Effector CD8-positive, alpha-beta T cell (primary cell): ENCODE data around the gene ARID1B.

Experiments
- DNase-seq: peaks from one replicate; lab custom pipeline; 2025; lab: John Stamatoyannopoulos, UW

Gene ARID1B

GRCh38 chr6:157213426-157213825, 436.2 kb downstream of the ARID1B start:
- no peak for DNase-seq

DNA sequence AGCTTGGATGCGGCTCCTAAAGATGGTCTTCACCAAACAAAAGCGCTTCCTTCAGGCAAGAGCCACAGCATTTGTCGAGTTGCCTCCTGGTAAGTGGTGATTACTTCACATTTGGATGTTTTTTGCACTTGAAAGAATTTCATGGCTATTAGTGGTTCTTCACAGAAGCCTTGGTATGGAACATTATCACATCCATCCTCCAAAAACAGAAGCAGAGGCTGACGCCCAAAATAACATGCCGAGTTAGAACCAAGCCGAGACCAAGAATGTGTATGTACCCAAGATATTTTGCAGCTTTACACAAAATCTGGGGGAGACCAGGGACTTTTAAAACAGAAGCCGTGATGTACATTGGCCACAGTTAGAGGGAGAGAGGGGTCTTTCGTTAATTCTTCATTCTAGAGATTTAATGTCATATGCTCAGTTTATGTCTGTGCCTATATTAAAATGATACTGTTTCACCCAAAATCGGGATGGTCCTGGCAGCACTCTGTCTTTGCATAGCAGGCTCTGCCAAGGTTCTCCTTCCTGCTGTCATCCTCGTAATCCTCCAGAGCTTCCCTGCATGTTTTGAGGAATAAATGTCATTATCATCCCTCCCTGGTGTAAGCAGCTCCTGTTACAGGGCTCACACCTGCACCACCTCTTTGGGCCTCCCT, 436.9 kb downstream of the ARID1B start:
- DNase-seq: no peak

- no peak for DNase-seq
Observed at GRCh38 chr6:157215717-157216116, 438.5 kb downstream of the ARID1B start.

DNA sequence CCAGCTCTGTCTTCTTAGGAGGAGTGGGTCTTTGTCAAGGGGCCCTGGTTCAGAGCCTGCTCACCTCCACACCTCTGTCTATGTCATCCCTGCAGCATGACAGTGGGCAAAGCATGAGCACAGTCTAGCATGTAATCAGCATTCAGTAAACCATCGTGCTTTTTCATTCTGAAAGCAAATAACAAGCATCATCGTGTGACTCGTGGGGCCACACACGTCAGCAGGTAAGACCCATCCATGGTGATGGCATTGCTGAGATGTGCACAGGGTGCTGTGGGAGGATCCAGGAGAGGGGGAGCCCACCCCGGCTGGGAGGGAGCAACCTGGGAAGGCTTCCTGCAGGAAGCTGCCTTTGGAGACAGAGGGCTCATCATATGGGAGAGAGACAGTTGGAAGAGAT, 439.4 kb downstream of the ARID1B start:
- no peak for DNase-seq

GRCh38 chr6:157217198-157217893, 440.2 kb downstream of the ARID1B start:
- no peak for DNase-seq

- DNase-seq: no peak
Observed at GRCh38 chr6:157217894-157218370, 440.8 kb downstream of the ARID1B start.

DNA sequence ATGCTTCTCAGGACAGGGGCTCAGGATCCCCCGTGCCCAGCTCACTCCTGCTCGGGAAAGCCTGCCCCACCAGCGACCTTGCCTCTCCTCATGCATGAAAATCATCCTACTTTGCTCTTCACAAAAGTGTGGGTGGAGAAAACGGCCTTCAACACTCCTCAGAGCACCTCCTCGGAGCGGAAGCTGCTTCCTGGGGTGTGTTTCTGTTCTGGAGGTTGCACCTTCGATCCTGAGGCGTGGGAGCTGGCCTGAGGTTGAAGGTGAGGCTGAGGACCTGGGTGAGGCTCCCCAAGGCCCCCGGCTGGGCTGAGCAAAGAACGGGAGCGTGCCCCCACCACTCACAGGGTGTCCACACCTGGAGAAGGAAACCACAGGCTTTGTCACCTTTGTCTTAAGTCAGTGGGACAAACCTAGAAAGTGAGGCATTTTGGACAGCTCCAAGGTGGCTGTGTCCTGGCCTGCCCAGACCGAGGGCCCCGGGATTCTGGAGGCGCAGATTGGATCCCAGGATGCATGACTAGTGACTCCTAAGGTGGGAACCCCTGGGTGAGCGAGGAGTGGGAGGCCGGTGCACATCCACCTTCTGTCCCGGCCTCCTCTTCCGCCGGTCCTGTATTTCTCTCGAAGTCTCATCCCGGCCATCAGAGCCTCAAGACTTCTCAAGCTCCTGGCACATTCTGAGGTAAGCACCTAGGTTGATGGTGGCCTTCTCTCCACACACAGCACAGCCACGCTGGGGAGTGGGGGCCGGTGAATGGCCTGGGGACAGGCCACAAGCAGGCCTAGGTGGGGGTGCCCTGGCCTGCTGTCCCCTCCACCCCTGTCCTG, 441.4 kb downstream of the ARID1B start:
- DNase-seq: no peak

- DNase-seq: no peak
Observed at GRCh38 chr6:157219201-157220200, 442.3 kb downstream of the ARID1B start.

DNA sequence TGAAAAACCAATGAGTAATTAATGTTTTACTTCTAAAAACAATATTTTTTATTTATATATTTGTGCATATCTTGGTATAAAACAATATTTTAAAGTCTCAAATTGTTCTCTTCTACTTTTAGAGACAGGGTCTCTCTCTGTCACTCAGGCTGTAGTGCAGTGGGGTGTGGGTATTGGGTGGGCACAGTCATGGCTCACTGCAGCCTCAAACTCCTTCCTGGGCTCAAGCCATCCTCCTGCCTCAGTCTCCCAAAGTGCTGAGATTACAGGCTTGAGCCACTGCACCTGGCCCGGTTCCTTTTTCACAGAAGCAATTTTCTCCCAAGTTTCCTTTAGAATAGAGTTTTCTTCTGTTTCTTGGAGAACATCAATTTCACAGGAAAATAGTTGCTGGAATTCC, 443.3 kb downstream of the ARID1B start:
- no peak for DNase-seq

DNA sequence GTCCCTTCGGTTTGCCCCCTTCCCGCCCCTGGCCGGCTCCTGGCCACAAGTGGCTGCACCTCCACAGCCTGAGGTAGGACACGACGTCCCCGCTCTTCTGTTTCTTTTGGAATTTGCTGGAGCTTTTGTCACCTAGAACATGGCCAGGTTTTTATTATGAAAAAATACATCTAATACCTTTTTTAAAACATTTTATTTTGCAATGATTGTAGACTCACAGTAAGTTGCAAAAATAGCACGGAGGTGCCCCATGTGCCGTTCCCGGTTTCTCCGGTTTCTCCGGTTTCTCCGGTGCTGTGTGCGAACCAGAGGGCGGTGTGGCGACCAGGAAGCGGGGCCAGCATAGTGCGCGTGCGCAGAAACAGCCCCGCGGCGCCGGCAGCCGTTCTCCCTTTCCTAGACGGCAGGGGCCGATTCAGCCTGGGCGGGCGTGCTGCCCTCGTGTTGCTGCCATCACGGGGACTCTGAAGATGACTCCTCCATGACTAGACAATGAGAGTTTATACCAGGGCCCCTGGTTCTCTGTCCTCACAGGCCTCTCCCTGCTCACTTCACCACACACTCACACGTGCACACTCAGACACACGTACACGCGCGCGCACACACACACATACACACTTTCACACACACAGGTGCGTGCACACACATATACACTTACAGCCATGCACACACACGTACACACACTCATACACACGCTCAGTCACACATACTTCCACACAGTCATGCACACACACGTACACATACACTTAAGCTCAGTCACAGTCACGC, 444.1 kb downstream of the ARID1B start:
- DNase-seq: peak; percentile 76

DNA sequence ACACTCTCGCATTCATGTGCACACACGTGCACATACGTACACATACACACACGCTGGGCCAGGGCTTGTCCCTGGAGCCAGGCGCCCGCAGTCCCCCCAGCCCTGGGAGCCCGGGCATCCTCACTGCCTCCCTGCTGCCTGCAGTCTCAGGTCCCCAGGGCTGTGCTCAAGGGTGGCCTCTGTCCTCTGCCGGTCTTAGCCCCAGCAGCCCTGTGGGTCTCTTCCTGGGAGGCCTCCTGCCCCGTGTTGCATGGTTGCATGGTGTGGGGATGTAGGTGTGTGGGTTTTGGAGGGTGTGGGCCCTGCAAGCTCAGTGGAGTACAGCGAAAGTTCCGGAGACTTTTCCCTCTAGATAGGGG, 444.6 kb downstream of the ARID1B start:
- no peak for DNase-seq

DNA sequence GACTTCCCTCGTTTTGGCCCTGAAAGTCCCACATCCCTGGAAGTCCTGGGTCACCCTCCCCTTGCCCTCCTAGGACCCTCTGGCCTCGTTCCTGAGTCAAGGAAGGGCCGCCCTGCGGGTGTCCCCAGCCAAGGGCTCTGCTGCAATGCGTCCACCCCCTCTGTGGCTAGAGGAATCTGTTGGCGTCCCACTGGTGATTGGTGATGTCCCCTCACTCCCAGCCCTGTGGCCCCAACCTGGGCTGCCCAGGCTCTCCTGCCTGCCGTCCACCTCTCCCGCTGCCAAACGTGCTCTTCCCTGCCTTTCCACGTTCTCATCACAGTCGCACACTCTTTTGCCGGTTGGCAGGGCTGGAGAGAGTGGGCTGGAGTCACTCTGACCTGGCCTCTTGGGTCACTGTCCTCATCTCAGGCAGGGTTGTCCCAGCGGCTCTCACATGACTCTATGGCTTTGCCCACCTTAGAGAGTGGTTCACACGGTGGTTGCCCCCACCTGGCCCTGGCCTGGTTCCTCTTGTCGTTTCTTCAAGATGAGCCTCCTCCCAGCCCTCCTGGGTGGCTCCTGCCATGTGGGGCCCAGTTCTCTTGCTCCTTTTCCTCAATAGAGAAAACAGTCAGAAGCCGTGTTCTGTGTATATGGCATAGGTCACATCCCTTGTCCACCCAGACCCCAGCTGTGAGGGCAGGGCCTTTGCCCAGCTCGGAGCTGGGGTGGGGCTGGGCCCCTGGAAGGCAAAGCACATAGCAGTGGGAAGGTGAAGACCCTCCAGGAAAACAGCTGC, 445.2 kb downstream of the ARID1B start:
- no peak for DNase-seq

DNA sequence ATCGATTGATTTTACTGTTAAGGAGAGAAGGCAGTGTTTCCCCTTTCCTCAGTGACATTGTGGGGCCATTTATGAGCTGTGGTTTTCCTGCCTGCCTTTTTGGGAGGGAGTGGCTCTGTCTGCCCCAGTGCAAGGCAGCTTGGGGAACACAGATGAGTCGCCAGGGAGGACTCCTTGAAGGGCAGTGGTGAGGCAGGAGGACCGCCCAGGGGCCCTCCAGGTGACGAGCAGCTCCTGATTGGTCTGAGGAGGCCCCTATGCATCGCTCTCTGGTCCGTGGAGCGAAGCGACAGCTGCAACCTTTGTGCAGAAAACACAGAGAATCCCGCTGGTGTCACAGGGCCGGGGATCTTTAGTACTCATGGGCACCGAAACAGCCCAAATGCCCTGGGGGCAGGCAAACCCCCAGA, 445.8 kb downstream of the ARID1B start:
- no peak for DNase-seq

GRCh38 chr6:157223511-157223910, 446.3 kb downstream of the ARID1B start:
- no peak for DNase-seq

DNA sequence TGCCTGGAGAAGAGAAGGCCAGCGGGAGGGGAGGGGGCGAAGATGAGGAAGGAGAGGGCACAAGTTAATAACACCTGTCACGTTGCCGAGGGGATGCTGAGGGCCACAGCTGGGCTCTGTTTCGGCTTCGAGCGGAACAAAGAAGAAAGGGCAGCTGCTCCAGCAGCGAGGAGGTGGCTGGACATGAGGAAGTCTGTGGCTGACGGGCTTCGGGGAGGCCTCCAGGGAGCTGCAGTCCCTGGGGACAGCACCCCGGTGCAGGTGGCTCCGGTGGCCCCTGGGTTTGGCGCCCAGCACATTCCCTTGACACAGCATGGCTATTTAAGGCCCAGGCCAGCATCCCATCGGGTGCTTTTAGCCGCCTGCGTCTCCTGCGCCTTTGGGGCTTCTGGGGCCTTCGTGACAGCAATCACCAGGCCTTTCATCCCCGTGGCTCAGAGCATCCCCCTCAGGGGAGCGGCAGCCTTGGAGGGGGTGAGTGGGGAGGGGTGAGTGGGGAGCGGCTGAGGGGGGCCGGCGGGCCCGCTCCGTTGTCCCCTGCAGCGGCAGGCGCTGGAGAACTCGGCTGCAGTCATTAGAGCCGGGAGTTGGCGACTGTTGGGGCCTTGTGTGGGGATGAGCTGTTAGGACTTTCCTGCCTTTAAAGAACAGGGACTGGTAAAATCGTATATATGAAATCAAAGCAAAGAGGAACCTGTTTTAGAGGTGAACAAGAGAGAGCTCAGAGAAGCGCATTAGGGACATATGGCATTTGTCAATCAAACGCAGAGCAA, 447.2 kb downstream of the ARID1B start:
- no peak for DNase-seq

- no peak for DNase-seq
Observed at GRCh38 chr6:157224951-157225574, 447.9 kb downstream of the ARID1B start.

DNA sequence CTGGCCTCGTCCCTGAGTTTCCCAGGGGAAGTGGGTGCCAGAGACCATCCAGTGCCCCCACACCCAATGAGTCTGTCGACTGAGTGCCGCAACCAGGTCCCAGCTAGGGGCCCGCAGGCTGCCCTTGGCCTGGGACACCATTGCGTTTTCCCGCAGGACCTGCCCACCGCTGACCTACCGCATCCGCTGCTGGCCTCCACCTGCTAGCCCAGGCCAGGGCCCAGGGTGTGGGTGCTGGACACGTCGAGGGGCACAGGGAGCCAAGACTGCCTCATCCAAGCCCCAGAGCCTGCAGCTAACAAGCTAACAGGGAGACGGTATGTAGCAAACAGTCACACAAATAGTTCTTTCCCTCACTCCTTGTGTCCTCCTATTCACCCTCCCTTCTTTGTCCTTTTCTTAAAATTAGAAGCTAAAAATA, 448.4 kb downstream of the ARID1B start:
- DNase-seq: no peak

GRCh38 chr6:157226026-157226625, 448.9 kb downstream of the ARID1B start:
- DNase-seq: no peak
